Raji (cell line): Measurements from ENCODE around the gene STK10.

Experiments
- POLR2A ChIP-seq: IDR thresholded peaks from 2 replicates; pipeline ENCODE4 v1.6.1; 2011; ENCODE audit warnings: low read depth, low read length, control low read depth; ENCODE audit not compliant: insufficient read depth

STK10 gene

DNA sequence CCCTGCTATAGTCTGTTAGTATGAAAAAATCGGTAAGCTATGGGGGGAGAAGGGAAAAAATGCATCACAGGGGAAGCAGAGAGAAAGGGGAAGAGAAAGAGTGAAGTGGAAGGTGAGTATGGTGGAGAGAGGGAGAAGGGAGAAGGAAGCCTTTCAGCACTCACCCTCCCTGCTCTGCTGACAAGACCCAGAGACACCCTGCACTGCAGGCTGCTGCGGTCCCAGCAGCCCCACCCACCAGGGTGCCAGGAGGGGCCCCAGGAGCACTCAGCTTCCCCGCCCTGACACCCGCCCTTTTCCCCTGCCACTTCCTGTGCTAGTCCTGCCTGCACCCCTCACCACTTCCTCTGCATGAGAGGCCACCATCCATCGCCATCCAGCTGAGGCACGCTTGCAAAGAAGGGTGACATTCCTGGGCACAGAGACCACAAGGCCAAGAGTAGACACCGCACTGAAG lies 12.7 kb downstream of the STK10 start:
- TF ChIP-seq POLR2A: peak; percentile 91

GRCh38 chr5:172173564-172174153 lies 14.4 kb downstream of the STK10 start:
- no peak for TF ChIP-seq POLR2A

- no peak for TF ChIP-seq POLR2A
Observed at GRCh38 chr5:172172912-172173563, 15.0 kb downstream of the STK10 start.

DNA sequence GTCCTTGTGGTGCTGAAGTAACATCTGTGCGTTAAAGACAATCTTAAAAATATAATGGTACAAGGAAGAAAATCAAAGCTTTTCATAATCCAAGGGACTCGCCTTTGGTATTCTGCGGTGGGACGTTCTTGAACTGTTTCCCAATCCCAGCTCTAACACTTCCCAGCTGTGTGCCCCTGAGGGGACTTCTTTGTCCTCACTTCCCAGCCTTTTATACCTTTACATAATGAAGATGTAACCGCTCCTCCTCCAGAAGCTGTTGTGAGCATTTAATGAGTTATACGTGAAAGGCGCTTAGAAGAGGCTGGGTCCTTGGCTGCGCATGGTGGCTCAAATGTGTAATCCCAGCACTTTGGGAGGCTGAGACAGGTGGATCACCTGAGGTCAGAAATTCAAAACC lies 16.9 kb downstream of the STK10 start:
- no peak for TF ChIP-seq POLR2A

DNA sequence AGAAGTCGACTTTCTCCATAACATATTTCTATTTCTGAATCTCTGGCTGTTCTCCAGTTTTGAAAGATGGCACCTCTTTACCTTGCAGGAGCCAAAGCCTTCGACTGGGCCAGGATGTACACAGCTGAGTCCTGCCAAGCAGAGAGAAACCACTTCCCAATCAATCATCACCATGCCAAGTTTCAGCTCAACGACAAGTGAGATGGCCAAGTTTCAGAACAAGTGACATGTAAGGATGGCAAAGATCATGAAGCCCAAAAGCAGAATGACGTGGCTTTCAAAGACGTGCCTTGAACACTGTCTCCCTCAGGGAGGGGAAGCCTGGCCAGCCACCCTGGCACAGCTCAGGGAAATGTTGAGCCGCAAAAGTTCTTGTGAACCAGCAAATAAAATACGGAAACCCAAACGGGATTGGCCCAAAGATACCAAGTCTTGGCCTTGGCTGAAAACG lies 17.7 kb downstream of the STK10 start:
- no peak for TF ChIP-seq POLR2A

GRCh38 chr5:172169216-172169615 lies 18.8 kb downstream of the STK10 start:
- TF ChIP-seq POLR2A: no peak

DNA sequence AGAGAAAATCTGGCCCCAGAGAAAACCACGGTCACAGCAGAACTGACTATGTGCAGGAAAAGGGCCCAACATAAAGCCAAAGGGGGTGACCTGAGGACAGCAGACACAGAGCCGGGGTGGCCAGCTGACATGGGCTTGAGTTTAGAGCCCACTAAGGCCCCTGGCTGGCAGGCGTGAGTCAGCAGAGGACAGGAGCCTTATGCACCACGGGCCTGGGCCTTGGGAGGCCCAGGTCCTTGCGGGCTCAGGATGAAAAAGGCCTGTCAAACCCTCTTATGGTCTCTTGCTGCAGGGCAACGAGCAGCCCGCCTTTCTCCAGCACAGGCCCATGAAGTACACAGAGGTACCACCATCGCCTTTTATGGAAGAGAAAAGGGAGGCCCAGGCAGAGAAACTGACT lies 19.7 kb downstream of the STK10 start:
- TF ChIP-seq POLR2A: no peak

- no peak for TF ChIP-seq POLR2A
Observed at GRCh38 chr5:172167895-172168294, 20.1 kb downstream of the STK10 start.

GRCh38 chr5:172166030-172166826 lies 21.8 kb downstream of the STK10 start:
- TF ChIP-seq POLR2A: no peak

- TF ChIP-seq POLR2A: no peak
Observed at GRCh38 chr5:172165465-172165864, 22.6 kb downstream of the STK10 start.

DNA sequence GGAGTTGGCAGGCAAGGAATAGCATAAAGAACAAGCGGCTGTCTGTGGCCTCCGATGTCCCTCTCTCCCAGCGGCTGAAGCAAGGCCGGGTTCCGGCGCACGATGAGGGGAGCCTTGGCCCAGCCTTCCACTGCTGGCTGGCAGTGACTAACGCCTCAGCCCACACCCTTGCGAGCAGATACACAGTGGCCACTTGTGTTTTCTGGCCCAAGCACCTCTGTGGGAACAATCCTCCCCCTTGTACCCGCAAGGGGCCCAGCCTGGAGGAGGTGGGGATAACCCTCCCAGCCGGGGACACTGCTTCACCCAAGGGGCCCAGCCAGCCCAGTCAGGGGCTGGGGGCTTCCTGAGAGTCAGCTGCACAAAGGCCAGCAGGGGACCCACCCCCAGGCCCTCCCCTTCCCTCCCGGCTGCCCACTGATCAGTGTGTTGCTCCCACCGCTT lies 23.2 kb downstream of the STK10 start:
- TF ChIP-seq POLR2A: no peak

- no peak for TF ChIP-seq POLR2A
Observed at GRCh38 chr5:172163346-172163745, 24.7 kb downstream of the STK10 start.

DNA sequence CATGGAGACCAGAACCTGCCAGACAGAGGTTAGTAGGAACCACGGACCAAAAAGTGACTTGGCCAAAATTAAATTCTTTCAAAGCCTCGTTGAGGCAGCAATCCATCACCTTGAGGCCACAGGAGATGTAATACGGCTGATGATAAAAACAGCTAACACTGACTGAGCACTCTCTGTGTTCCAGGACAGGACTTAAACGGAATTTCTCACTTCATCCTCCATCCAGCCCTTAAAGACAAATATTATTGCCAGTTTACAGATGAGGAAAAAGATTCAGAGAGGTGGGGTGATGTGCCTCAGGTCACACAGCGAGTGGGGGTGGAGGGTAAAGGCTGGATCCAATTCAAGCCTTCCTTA lies 25.1 kb downstream of the STK10 start:
- TF ChIP-seq POLR2A: no peak

GRCh38 chr5:172162323-172162986 lies 25.6 kb downstream of the STK10 start:
- no peak for TF ChIP-seq POLR2A

DNA sequence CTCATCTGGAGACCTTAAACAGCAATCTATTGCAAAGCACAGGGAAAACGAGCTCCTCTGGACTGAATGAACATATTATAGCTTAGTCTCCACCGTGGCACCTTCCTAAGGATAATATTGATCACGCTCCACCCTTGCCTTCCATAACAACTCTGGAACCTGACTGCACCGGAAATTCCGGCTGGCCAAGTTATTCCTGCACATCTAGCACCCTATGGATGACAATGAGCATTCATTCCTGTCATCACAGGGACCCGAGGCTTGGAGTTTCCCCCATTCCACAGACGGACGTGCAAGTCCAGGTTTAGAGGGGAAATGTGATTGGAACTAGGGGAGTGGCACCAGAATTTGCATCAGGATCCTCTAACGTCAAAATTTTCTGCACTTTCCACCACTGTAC lies 27.5 kb downstream of the STK10 start:
- TF ChIP-seq POLR2A: no peak
